OCI-LY7 (cell line): ENCODE measurements around the gene TMEM158.

ENCODE experiments used
- EZH2phosphoT487 ChIP-seq: fragments of 200-600 bp; sonication (generic); IDR thresholded peaks from 2 replicates; pipeline ENCODE4 v1.6.1; 2018; ENCODE audit warnings: low read depth, borderline replicate concordance, mild to moderate bottlenecking, mixed run types, antibody characterized with exemption, low read length, moderate library complexity, mixed read lengths
- TF ChIP-seq, protein P1 (sequence below): fragments of 200-600 bp; sonication (generic); conservative IDR thresholded peaks from 2 replicates; pipeline ENCODE4 v1.5.1; 2014; ENCODE audit warnings: mild to moderate bottlenecking, antibody characterized with exemption, low read length, moderate library complexity, mixed read lengths

DNA sequence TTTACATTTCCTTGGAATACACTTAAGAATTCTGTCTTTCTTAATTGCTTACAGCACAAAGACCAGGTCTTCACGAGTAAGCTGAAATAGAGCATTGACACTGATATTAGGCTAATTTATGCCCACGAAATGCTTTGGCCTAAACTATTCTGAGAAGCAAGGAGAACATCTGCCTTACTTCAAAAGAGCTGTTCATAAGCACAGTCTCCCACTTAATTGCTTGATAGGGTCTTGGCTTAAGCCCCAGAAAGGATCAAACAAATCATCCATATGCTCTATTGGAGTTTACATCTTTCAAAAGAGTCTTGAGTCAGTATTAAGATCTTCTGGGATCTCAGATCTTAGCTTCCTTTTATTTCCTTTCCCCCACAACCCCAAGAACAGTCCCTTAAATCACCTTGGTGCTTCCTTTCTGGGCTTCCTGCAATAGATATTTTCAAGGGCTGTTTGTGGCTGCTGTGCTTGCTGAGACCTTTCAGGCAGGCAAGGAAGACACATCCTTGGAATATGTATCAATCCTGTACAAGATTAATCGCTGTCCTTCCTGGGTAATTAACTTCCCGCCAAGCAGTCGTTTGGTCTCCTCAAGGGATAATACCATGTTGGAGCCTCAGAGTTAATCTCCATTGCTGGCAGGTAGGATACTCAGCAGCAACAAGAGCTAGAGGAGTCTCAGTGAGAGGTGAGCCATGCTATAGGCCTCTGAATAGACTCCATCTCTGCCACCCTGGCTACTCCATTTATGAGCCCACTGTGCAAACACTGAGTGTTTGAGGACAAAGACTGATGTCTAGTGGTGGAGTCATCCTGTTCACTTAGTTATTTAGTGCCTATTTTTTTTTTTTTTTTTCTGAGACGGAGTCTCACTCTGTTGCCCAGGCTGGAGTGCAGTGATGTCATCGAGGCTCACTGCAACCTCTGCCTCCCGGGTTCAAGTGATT is 37.1 kb downstream of the TMEM158 start:
- TF ChIP-seq, protein P1, sequence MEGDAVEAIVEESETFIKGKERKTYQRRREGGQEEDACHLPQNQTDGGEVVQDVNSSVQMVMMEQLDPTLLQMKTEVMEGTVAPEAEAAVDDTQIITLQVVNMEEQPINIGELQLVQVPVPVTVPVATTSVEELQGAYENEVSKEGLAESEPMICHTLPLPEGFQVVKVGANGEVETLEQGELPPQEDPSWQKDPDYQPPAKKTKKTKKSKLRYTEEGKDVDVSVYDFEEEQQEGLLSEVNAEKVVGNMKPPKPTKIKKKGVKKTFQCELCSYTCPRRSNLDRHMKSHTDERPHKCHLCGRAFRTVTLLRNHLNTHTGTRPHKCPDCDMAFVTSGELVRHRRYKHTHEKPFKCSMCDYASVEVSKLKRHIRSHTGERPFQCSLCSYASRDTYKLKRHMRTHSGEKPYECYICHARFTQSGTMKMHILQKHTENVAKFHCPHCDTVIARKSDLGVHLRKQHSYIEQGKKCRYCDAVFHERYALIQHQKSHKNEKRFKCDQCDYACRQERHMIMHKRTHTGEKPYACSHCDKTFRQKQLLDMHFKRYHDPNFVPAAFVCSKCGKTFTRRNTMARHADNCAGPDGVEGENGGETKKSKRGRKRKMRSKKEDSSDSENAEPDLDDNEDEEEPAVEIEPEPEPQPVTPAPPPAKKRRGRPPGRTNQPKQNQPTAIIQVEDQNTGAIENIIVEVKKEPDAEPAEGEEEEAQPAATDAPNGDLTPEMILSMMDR = no peak
- TF ChIP-seq EZH2phosphoT487 = no peak
